Measurements from ENCODE around the gene CLASP2. TPM values are rescaled to one million over a fixed set of nuclear protein-coding genes. Genes with fewer than 3 reads are reported as not detected.

Gene CLASP2
- total RNA-seq, 1 donor from 2014 or later, result 42.6 TPM

DNA sequence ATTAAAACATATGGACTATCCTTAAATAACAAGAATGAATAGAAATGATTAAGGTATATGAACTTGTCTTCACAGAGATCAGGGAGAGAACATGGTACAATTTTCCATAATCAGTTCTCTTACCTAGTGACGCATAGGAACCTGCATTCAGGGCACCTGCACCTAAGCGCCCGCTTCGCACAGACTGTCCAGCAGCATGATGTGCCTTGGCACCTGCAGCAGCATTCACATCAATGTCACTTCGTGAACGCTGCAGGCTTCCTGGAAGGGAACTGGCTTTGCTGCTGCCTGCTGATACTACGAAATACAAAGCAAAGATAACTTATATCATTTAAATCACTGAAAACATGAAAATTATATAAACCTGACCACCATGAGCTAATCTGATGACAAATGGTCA, 115.2 kb downstream of the CLASP2 start:
- no peak for DNase-seq (ENCODE audit: extremely low spot score, unreplicated experiment)
- Mint-ChIP-seq H3K36me3 (ENCODE audit: unreplicated experiment) (peaks cover 66% of the 10 kb centered on the region), H3K4me1 (ENCODE audit: unreplicated experiment) (no peaks in the 10 kb centered on the region), H3K9me3 (ENCODE audit: unreplicated experiment) (no peaks in the 10 kb centered on the region), H3K27me3 (ENCODE audit: unreplicated experiment) (no peaks in the 10 kb centered on the region), H3K27ac (ENCODE audit: unreplicated experiment) (no peak overlapping the region), H3K4me3 (ENCODE audit: unreplicated experiment) (no peak overlapping the region)
- TF ChIP-seq, protein P1, sequence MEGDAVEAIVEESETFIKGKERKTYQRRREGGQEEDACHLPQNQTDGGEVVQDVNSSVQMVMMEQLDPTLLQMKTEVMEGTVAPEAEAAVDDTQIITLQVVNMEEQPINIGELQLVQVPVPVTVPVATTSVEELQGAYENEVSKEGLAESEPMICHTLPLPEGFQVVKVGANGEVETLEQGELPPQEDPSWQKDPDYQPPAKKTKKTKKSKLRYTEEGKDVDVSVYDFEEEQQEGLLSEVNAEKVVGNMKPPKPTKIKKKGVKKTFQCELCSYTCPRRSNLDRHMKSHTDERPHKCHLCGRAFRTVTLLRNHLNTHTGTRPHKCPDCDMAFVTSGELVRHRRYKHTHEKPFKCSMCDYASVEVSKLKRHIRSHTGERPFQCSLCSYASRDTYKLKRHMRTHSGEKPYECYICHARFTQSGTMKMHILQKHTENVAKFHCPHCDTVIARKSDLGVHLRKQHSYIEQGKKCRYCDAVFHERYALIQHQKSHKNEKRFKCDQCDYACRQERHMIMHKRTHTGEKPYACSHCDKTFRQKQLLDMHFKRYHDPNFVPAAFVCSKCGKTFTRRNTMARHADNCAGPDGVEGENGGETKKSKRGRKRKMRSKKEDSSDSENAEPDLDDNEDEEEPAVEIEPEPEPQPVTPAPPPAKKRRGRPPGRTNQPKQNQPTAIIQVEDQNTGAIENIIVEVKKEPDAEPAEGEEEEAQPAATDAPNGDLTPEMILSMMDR (IDR thresholded peaks at IDR 0.05), result no peak

DNA sequence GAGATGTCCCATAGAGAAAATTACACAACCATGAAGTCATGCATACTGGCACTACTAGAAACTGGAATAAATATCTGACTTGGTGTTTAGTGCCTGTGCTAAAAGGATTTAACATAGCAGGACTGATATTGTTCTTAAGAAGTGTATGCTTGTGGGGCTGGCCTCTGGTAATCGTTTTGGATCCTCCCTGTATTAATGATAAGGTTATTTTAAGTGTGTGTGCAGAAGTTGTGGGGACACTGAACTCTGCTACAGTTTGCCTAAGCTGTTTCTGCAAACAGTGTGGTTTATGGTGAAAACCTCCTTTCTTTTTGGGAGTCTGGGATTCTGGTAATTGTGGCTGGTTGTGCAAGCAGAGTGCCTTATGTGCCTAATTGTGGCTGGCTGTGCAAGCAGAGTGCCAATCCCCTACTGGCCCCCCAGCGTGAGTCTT, 120.8 kb downstream of the CLASP2 start:
- no peak for DNase-seq (ENCODE audit: extremely low spot score, unreplicated experiment)
- H3K36me3 Mint-ChIP-seq (ENCODE audit: unreplicated experiment), result peaks cover 29% of the 10 kb centered on the region
- no peak overlapping the region for H3K27ac Mint-ChIP-seq (ENCODE audit: unreplicated experiment)
- H3K9me3 Mint-ChIP-seq (ENCODE audit: unreplicated experiment), result no peaks in the 10 kb centered on the region
- TF ChIP-seq, protein P1 (IDR thresholded peaks at IDR 0.05), result no peak
- no peaks in the 10 kb centered on the region for H3K4me1 Mint-ChIP-seq (ENCODE audit: unreplicated experiment)
- H3K27me3 Mint-ChIP-seq (ENCODE audit: unreplicated experiment), result no peaks in the 10 kb centered on the region
- no peak overlapping the region for H3K4me3 Mint-ChIP-seq (ENCODE audit: unreplicated experiment)

DNA sequence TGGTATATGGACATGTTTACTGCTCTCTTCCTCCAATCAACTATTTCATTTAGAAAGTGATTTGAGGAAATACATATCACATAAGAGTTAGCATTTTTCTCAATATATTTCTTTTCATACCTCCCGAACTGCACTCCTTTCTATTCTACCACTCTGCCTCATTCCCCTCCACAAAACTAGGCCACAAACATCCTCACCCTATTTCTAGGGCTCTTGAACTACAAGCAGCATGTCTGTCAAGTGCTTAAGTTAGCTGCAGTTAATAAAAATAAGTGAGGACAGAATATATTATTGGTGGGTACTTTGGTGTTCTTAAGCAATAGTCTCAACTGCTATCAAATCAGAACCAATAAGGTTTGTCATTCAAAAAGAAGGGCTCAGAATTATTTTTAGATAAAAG, 125.1 kb downstream of the CLASP2 start:
- Mint-ChIP-seq H3K36me3 (ENCODE audit: unreplicated experiment) (peaks cover 7% of the 10 kb centered on the region), H3K27me3 (ENCODE audit: unreplicated experiment) (no peaks in the 10 kb centered on the region), H3K4me1 (ENCODE audit: unreplicated experiment) (peaks cover 2% of the 10 kb centered on the region), H3K27ac (ENCODE audit: unreplicated experiment) (no peak overlapping the region), H3K9me3 (ENCODE audit: unreplicated experiment) (no peaks in the 10 kb centered on the region), H3K4me3 (ENCODE audit: unreplicated experiment) (no peak overlapping the region)
- no peak for DNase-seq (ENCODE audit: extremely low spot score, unreplicated experiment)
- TF ChIP-seq, protein P1 (IDR thresholded peaks at IDR 0.05), result no peak

DNA sequence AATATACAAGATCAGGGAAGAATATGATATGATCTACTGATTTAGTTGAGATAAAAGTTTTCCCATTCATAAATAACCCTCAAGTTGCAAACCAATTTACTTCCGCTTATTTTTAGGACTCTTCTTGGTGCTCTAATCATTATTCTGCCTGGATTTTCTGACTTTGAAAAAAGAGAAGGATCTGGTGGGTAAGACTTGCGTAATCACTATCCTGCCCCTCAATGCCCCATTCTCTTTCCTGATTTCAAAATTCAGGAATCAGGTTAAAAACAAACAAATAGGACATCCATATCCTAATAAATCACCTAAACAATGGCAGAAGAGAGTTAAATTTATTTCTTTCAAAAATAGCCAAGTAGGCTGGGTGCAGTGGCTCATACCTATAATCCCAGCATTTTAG, 127.5 kb downstream of the CLASP2 start:
- no peak overlapping the region for H3K4me3 Mint-ChIP-seq (ENCODE audit: unreplicated experiment)
- H3K27me3 Mint-ChIP-seq (ENCODE audit: unreplicated experiment), result no peaks in the 10 kb centered on the region
- H3K36me3 Mint-ChIP-seq (ENCODE audit: unreplicated experiment), result peaks cover 11% of the 10 kb centered on the region
- no peaks in the 10 kb centered on the region for H3K9me3 Mint-ChIP-seq (ENCODE audit: unreplicated experiment)
- no peak for DNase-seq (ENCODE audit: extremely low spot score, unreplicated experiment)
- H3K4me1 Mint-ChIP-seq (ENCODE audit: unreplicated experiment), result peaks cover 2% of the 10 kb centered on the region
- TF ChIP-seq, protein P1 (IDR thresholded peaks at IDR 0.05), result no peak
- H3K27ac Mint-ChIP-seq (ENCODE audit: unreplicated experiment), result no peak overlapping the region

DNA sequence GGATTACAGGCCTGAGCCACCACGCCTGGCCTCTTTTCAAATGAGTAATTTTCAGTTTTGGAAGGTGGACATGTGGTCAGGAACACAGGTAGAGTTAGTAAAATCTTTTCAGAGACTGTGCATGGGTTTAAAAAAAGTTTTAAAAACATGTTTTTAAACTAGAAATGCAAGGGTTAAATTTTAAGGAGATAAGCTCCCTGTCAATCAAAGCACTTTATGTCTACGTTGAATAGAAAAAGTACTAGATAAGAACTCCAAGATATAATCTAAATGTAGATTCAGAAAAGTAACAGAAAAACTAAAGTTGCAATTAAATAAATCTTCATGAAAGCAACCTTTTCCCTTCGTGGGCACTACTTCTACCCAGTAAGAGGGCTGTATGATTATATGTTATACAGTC, 131.7 kb downstream of the CLASP2 start:
- no peaks in the 10 kb centered on the region for H3K9me3 Mint-ChIP-seq (ENCODE audit: unreplicated experiment)
- H3K4me1 Mint-ChIP-seq (ENCODE audit: unreplicated experiment), result peaks cover 2% of the 10 kb centered on the region
- H3K4me3 Mint-ChIP-seq (ENCODE audit: unreplicated experiment), result no peak overlapping the region
- TF ChIP-seq, protein P1 (IDR thresholded peaks at IDR 0.05), result no peak
- DNase-seq (ENCODE audit: extremely low spot score, unreplicated experiment), result no peak
- H3K27me3 Mint-ChIP-seq (ENCODE audit: unreplicated experiment), result no peaks in the 10 kb centered on the region
- H3K27ac Mint-ChIP-seq (ENCODE audit: unreplicated experiment), result no peak overlapping the region
- peaks cover 10% of the 10 kb centered on the region for H3K36me3 Mint-ChIP-seq (ENCODE audit: unreplicated experiment)

Measured in osteocyte (in vitro differentiated cells).